ENCODE results near the gene CRYL1.
"Not testable (repeated sequence)": the region's sequence is repeated elsewhere in the genome, so short reads cannot be mapped to it uniquely, and the experiment has no call there.

CRYL1 gene

GRCh38 chr13:20456737-20457136 is 68.9 kb downstream of the CRYL1 start:
- DNase-seq (ENCODE audit: low spot score): no peak

- no peak for DNase-seq (ENCODE audit: low spot score)
Measured at GRCh38 chr13:20451397-20451796, 74.3 kb downstream of the CRYL1 start.

GRCh38 chr13:20448470-20448869 is 77.2 kb downstream of the CRYL1 start:
- no peak for DNase-seq (ENCODE audit: low spot score)

- DNase-seq (ENCODE audit: low spot score): no peak
Measured at GRCh38 chr13:20446900-20447299, 78.8 kb downstream of the CRYL1 start.

- DNase-seq (ENCODE audit: low spot score): no peak
Measured at GRCh38 chr13:20446405-20446804, 79.3 kb downstream of the CRYL1 start.

GRCh38 chr13:20442798-20443381 is 82.8 kb downstream of the CRYL1 start:
- DNase-seq (ENCODE audit: low spot score): no peak

- DNase-seq (ENCODE audit: low spot score): no peak
Measured at GRCh38 chr13:20442375-20442774, 83.3 kb downstream of the CRYL1 start.

GRCh38 chr13:20441879-20442278 is 83.8 kb downstream of the CRYL1 start:
- no peak for DNase-seq (ENCODE audit: low spot score)

- DNase-seq (ENCODE audit: low spot score): no peak
Measured at GRCh38 chr13:20441056-20441455, 84.6 kb downstream of the CRYL1 start.

- no peak for DNase-seq (ENCODE audit: low spot score)
Measured at GRCh38 chr13:20439261-20439660, 86.4 kb downstream of the CRYL1 start.

- DNase-seq (ENCODE audit: low spot score): no peak
Measured at GRCh38 chr13:20438801-20439200, 86.9 kb downstream of the CRYL1 start.

GRCh38 chr13:20436505-20436904 is 89.2 kb downstream of the CRYL1 start:
- no peak for DNase-seq (ENCODE audit: low spot score)

GRCh38 chr13:20435616-20436368 is 89.9 kb downstream of the CRYL1 start:
- no peak for DNase-seq (ENCODE audit: low spot score)

GRCh38 chr13:20434210-20434609 is 91.4 kb downstream of the CRYL1 start:
- not testable (repeated sequence) for DNase-seq (ENCODE audit: low spot score)

- DNase-seq (ENCODE audit: low spot score): no peak
Measured at GRCh38 chr13:20431687-20432384, 93.8 kb downstream of the CRYL1 start.

- DNase-seq (ENCODE audit: low spot score): no peak
Measured at GRCh38 chr13:20431080-20431479, 94.6 kb downstream of the CRYL1 start.

GRCh38 chr13:20430296-20430695 is 95.4 kb downstream of the CRYL1 start:
- no peak for DNase-seq (ENCODE audit: low spot score)

GRCh38 chr13:20429682-20430081 is 96.0 kb downstream of the CRYL1 start:
- DNase-seq (ENCODE audit: low spot score): no peak

- DNase-seq (ENCODE audit: low spot score): no peak
Measured at GRCh38 chr13:20428666-20429644, 96.7 kb downstream of the CRYL1 start.

- DNase-seq (ENCODE audit: low spot score): no peak
Measured at GRCh38 chr13:20426766-20427448, 98.8 kb downstream of the CRYL1 start.

GRCh38 chr13:20425819-20426219 is 99.8 kb downstream of the CRYL1 start:
- no peak for DNase-seq (ENCODE audit: low spot score)
